Erythroblast (primary cell): ENCODE data around the gene TMEM161A.
"Not testable (repeated sequence)": the region's sequence is repeated elsewhere in the genome, so short reads cannot be mapped to it uniquely, and the experiment has no call there.

Experiments
- DNase-seq, 2 experiments: peaks; one replicate each; lab custom pipeline; 2025; lab: John Stamatoyannopoulos, UW
- GATA1 ChIP-seq: IDR thresholded peaks from 2 replicates; pipeline ENCODE4 v1.6.1; 2011; ENCODE audit warnings: low read depth, mild to moderate bottlenecking, control low read depth, low read length, moderate library complexity
- POLR2A ChIP-seq: IDR thresholded peaks from 2 replicates; pipeline ENCODE4 v1.6.1; 2011; ENCODE audit warnings: mild to moderate bottlenecking, low read length

TMEM161A gene

GRCh38 chr19:19138109-19138981 lies at the start of gene TMEM161A:
TMEM161A (minus strand) TSS chr19:19138478; CDS start chr19:19138428, 50 bp downstream.
- TF ChIP-seq GATA1 (no peak), POLR2A (peak; percentile 76)
- DNase-seq = peak; percentile 99

GRCh38 chr19:19186742-19187141 lies 48.5 kb upstream of the TMEM161A start:
- TF ChIP-seq GATA1 (no peak), POLR2A (no peak)
- no peak for DNase-seq

- TF ChIP-seq GATA1 = no peak
- TF ChIP-seq POLR2A = no peak
- DNase-seq = peak; percentile 71 to 78
Measured at GRCh38 chr19:19185853-19186740, 47.8 kb upstream of the TMEM161A start.

- no peak for DNase-seq
- no peak for TF ChIP-seq GATA1
- no peak for TF ChIP-seq POLR2A
Measured at GRCh38 chr19:19181488-19181998, 43.3 kb upstream of the TMEM161A start.

- TF ChIP-seq POLR2A (no peak), GATA1 (no peak)
- DNase-seq = no peak
Measured at GRCh38 chr19:19179548-19180441, 41.5 kb upstream of the TMEM161A start.

- DNase-seq = no peak
- TF ChIP-seq GATA1 = no peak
Measured at GRCh38 chr19:19176950-19177349, 38.7 kb upstream of the TMEM161A start.

- DNase-seq = not testable (repeated sequence)
Measured at GRCh38 chr19:19173243-19173642, 35.0 kb upstream of the TMEM161A start.

- TF ChIP-seq GATA1 (no peak), POLR2A (no peak)
- peak; percentile 54 to 76 for DNase-seq
Measured at GRCh38 chr19:19171821-19172532, 33.7 kb upstream of the TMEM161A start.

- no peak for DNase-seq
- no peak for TF ChIP-seq GATA1
- TF ChIP-seq POLR2A = no peak
Measured at GRCh38 chr19:19170873-19171672, 32.8 kb upstream of the TMEM161A start.

- TF ChIP-seq POLR2A = no peak
- TF ChIP-seq GATA1 = no peak
- DNase-seq = peak; percentile 86 to 90
Measured at GRCh38 chr19:19170053-19170872, 32.0 kb upstream of the TMEM161A start, which contains the start of gene MEF2B. MEF2B (minus strand) TSS chr19:19170263; CDS start chr19:19150735, 19,528 bp downstream.

- DNase-seq = no peak
- TF ChIP-seq GATA1 (no peak), POLR2A (no peak)
Measured at GRCh38 chr19:19169236-19170052, 31.2 kb upstream of the TMEM161A start.
